PC-3 (cell line): ENCODE measurements around the gene CDK4.

Experiments used
- CTCF ChIP-seq: fragments of 300-600 bp; sonication (generic); conservative IDR thresholded peaks from 2 replicates; pipeline ENCODE4 v1.5.1; 2017; ENCODE audit warnings: antibody characterized with exemption, low read depth, mild to moderate bottlenecking, low read length
- EZH2 ChIP-seq: fragments of 300-600 bp; sonication (generic); IDR thresholded peaks from one replicate; pipeline ENCODE4 v1.6.1; 2017; ENCODE audit warnings: antibody characterized with exemption, mild to moderate bottlenecking, low read length; ENCODE audit not compliant: unreplicated experiment
- EZH2phosphoT487 ChIP-seq: fragments of 300-600 bp; sonication (generic); IDR thresholded peaks from 2 replicates; pipeline ENCODE4 v1.6.1; 2018; ENCODE audit warnings: mild to moderate bottlenecking, antibody characterized with exemption, low read length, borderline replicate concordance

GRCh38 chr12:57741413-57741789 is 10.7 kb downstream of the CDK4 start:
- TF ChIP-seq CTCF: no peak
- no peak for TF ChIP-seq EZH2phosphoT487
- no peak for TF ChIP-seq EZH2
